GM12874 (cell line): ENCODE data around the gene CES3.
A peak's percentile ranks its signal among the peaks of the same experiment; 100 is the strongest.

ENCODE experiments used
- CTCF ChIP-seq: IDR thresholded peaks from 2 replicates; pipeline ENCODE4 v1.5.1; 2011; ENCODE audit warnings: low read depth, mild to moderate bottlenecking, control low read depth, low read length, moderate library complexity; ENCODE audit not compliant: insufficient read depth

Gene CES3

GRCh38 chr16:66927918-66928649 lies 33.0 kb upstream of the CES3 start:
- TF ChIP-seq CTCF: no peak

GRCh38 chr16:66928702-66929388 lies 32.2 kb upstream of the CES3 start:
- peak; percentile 51 for TF ChIP-seq CTCF

- no peak for TF ChIP-seq CTCF
Observed at GRCh38 chr16:66930189-66930588, 30.9 kb upstream of the CES3 start.

GRCh38 chr16:66931665-66932064 lies 29.4 kb upstream of the CES3 start:
- no peak for TF ChIP-seq CTCF

GRCh38 chr16:66932076-66932475 lies 29.0 kb upstream of the CES3 start:
- no peak for TF ChIP-seq CTCF

GRCh38 chr16:66933776-66934137 lies 27.3 kb upstream of the CES3 start:
- no peak for TF ChIP-seq CTCF

- TF ChIP-seq CTCF: no peak
Observed at GRCh38 chr16:66934138-66934838, 26.8 kb upstream of the CES3 start, which contains the start of gene CIAO2B. Gene CIAO2B (minus strand): TSS chr16:66934402. CDS start chr16:66934364, 38 bp downstream.
